HG02943 (cell line): ENCODE data around the gene SUPT3H.
"Not testable (repeated sequence)": the region's sequence is repeated elsewhere in the genome, so short reads cannot be mapped to it uniquely, and the experiment has no call there.

Experiments
- ATAC-seq: cut with Tn5 transposase; IDR thresholded peaks from one replicate; pipeline ENCODE4 v1.9.1; 2021; ENCODE audit warnings: mild to moderate bottlenecking, low read depth, moderate library complexity; ENCODE audit not compliant: unreplicated experiment

Gene SUPT3H

GRCh38 chr6:45187836-45188235, 189.9 kb downstream of the SUPT3H start:
- no peak for ATAC-seq

DNA sequence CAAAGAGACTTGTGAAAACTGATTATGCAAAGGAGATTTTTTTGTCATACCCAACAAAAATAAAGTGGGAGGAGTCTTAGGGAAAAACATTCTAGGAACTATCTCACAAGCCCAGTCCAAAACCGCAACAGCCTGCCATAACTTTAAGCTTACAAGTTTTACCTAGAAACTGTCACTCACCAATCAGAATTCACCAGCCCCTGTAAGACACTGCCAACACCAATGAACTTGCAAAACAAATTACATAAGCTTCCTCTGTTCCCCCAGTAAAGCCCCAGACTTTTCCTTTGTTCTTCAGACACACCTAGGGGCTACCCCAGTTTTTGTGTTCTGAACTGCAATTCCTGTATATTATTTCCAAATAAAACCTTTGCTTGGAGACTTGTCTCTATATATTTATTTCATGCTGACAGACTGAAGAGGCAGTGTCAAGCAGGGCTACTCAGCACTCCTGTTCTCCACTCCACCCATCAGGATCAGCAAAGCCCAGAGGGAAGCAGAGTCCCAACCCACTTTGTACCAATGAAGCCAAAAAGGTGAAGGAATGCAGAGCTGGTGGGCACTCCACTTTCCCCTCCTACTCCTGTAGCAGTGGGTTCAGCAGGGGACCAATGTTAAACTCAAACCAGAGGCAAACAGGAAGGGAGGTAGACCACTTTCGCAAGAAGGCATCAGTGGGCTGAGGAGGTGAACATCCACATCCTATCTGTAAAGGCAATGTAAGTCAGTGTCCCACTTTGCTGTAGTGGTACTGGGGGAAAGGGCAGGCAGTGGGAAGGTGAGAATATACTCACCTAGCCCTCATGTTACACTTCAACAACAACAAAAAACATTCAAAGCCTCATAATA, 192.1 kb downstream of the SUPT3H start:
- ATAC-seq = no peak

DNA sequence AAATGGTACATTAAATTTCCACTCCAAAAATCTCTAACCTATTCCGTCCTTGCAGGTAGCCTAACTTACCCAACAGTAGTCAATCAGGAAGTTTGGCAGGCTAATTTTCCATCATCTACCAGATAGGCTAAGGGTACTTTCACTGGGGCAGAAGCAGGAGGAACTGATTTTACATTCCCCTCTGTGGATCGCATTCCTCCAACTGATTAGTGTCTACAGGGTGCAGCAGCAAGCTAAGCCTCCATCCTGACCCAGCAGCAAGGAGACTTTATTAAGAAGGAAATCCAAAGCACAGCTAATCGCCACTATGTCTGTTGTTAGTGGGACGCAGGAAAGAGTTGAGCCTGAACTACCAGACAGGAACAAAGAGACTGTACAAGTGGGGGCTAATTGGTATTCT, 192.8 kb downstream of the SUPT3H start:
- no peak for ATAC-seq

DNA sequence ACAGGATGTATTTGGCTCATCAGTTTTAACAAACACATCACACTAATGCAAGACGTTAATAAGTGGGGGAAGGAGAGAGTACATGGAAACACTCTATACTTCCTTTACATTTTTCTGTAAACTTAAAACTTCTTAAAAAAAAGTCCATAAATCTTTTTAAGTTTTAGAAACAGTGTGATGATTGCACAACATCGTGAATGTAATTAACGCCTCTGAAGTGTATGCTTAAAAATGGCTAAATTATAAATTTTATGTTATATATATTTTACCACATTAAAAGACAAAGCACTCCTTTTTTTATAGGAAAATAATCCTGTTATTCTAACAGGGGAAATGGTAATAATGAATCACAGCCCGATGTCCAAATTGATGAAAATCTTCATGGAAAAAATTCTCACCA, 193.7 kb downstream of the SUPT3H start:
- ATAC-seq = no peak

DNA sequence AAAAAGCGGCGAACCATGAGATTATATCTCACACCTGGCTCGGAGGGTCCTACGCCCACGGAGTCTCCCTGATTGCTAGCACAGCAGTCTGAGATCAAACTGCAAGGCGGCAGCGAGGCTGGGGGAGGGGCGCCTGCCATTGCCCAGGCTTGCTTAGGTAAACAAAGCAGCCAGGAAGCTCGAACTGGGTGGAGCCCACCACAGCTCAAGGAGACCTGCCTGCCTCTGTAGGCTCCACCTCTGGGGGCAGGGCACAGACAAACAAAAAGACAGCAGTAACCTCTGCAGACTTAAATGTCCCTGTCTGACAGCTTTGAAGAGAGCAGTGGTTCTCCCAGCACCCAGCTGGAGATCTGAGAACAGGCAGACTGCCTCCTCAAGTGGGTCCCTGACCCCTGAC, 201.4 kb downstream of the SUPT3H start:
- ATAC-seq = not testable (repeated sequence)

DNA sequence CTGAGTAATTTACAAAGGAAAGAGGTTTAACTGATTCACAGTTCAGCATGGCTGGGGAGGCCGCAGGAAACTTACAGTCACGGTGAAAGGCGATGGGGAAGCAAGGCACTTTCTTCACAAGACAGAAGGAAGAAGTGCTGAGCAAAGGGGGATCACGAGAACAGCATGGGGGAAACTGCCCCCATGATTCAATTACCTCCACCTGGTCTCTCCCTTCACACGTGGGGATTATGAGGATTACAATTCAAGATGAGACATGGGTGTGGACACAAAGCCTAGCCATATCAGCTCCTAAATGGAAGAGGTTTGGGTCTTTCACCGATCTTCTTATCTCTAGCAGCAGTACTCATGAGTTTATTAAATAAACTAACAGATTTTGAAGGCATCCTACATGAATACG, 202.5 kb downstream of the SUPT3H start:
- ATAC-seq = no peak

- ATAC-seq = no peak
These were observed 203.7 kb downstream of the SUPT3H start for GRCh38 chr6:45174045-45174444.

DNA sequence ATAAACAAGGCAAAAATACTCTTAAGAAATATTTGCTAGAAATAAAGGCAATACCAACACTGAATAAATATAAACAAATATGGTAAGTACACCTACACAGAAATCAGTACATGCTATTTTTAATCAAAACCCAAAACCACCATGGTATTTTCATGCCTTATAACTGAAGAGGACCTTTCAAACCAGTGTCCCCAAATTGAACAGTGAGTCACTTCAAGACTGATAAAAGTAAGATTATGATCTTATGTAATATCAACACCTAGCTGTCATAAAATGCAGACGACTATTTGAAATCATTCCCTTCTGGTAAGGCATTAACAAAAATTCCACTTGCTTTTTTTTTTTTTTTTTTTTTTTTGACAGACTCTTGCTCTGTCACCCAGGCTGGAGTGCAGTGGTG, 206.4 kb downstream of the SUPT3H start:
- no peak for ATAC-seq

GRCh38 chr6:45170309-45170708, 207.4 kb downstream of the SUPT3H start:
- no peak for ATAC-seq

DNA sequence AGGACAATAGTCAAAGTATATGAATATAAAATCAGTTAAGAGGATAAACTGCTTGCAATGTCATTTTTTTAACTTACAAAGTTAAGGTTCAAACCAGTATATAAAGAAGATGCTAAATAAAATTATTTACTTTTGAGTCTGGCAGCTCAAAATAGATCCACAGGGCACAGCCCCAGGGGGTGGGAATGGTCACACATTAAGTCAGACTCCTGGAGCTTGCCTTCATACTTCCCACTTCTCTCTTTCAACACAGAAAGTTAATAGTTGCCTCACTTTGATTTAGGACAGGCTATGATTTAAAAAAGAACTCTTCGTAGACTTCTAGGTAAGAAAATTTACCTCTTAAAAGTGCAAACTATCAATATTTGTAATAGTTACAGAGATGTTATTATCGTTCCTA, 207.9 kb downstream of the SUPT3H start:
- ATAC-seq = no peak

DNA sequence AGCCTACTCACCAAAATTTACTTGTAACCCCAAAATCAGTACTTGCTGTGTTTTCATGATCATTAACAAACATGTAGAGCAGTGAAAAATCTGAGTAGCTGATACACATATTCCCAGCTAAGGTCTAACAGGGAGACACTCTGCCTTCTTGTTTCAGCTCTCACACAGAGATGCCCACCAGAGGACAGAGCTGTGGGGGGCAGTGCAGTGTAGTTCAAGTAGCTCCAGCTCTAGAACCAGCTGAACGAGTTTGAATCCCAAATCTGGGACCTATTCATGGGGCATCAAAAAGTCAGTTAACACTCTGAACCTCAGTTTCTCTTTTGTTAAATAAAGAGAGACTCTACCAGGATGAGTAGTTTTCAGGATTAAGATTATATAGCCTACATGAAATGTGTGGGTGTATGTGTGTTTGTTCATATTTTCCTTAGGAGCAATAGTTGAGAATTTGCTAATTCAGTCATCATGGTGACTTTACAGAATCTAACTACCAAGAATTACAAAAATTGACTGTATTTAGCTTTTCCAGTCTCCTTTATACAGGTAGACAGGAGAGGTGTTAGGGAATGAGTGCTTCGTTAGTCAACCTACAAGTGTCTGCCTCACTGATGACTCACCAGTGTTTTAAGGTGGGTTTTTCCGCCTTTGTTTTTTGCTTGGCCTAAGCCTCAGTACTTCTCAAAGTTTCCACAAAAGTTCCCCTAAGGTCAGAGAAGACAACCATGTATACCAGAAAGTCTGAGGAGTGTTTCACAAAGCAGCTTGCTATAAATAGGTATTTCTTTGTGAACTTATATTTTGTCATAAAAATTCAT, 213.6 kb downstream of the SUPT3H start:
- no peak for ATAC-seq

- no peak for ATAC-seq
These were observed 217.4 kb downstream of the SUPT3H start for GRCh38 chr6:45160305-45160704.

GRCh38 chr6:45156075-45156474, 221.7 kb downstream of the SUPT3H start:
- ATAC-seq = peak; percentile 98

DNA sequence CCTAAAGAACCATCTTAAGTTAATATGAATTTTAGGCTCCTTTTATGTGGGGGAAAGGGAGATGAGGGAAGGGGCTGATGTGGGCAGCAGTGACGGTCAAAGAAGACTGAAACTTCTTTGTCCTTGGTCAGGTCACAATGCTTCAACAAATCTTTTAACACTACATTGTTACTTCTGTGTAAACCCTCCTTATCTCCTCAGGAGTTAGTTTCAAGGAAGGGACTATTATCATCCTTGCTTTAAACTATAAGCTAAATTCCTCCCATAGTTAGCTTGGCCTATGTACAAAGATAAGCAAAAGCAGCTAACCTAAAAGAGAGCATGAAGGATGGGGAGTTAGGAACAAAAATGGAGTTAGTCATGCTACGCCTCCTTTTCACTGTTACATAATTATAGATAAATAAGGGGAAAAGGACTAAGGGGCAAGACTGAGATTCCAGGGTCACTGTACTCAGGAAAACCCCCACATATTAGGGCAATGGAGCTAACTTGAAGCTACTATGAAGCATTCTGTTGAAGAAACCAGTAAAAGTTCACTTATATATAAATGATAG, 222.3 kb downstream of the SUPT3H start:
- no peak for ATAC-seq

- ATAC-seq = no peak
These were observed 223.1 kb downstream of the SUPT3H start for GRCh38 chr6:45154679-45155078.

DNA sequence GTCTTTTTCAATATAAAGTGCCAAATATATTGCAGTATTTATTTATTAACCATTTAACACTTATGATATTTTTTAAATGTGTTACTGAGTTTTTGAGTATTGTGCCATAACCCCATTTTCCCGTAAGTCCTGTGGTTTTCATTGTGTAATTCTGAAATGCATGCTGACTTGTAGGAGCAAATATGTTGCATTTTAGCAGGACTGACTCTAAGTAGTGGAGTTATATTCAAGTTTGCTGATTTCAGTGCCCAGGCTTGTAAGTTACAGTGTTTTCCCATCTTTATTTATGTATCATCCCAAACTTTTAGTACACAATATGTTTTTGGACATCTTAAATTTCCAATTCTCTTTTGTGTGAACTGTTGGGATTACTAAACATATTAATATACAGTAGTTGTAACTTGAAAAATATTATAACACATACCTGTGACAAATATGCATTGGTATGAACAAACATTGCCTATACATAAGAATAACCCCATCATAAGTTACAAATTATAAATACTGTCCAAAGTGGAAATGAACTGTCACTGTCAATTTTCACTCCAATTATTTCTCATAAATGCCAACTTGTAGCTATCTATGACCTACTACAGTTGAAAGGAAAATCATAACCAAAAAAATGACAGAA, 228.9 kb downstream of the SUPT3H start:
- no peak for ATAC-seq

DNA sequence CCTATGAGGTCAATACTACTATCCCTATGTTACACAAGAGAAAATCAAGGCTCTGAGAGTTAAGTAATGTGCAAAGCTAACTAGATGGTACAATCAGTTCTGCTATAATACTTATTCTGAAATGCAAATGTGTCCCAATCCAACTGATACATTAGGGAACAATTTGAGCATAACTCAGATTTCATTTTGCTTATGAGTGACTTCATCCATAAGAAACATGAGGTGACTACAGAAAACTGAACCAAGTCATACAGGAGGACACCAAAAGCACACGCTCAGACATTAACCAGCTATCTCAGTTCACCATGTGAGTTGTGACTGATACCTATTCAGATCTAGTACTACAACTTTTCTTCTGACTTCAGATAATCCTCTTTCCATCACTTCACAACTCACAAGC, 229.5 kb downstream of the SUPT3H start:
- no peak for ATAC-seq

GRCh38 chr6:45145658-45146057, 232.1 kb downstream of the SUPT3H start:
- not testable (repeated sequence) for ATAC-seq

DNA sequence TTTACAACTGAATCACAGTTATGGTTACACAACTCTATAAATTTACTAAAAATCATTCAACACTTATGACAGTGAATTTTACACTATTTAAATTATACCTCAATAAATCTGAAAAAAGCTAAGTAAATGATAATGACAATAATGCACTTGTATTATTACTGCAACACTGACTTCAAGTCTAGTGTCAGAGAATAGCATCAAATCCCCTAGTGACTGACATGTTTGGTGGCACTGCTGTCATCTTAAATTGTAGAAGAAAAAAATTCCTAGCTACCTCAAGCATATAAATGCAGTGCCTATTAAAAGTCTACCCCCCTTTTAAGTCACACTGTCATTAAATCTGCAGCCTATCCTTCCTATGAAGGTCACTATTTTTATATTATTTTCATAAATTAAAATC, 239.0 kb downstream of the SUPT3H start:
- no peak for ATAC-seq

DNA sequence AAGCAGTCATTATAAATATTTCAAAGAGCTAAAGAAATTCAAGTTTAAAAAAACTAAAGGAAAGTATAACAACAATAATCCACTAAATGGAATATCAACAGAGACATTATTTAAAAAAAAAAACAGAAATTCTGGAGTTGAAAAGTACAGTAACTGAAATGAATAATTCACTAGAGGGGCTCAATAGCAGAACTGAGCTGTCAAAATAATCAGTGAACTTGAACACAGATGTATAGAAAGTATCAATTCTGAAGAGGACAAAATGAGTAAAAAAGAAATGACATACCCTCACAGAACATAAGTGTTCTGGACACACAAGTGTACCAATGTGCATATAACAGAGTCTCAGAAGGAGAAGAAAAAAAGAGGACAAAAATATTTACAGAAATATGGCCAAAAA, 241.2 kb downstream of the SUPT3H start:
- ATAC-seq = no peak
